HG02943 (cell line): ENCODE results near the gene UBE2G2.

Source experiments
- ATAC-seq: cut with Tn5 transposase; IDR thresholded peaks from one replicate; pipeline ENCODE4 v1.9.1; 2021; ENCODE audit warnings: mild to moderate bottlenecking, low read depth, moderate library complexity; ENCODE audit not compliant: unreplicated experiment

The UBE2G2 gene

DNA sequence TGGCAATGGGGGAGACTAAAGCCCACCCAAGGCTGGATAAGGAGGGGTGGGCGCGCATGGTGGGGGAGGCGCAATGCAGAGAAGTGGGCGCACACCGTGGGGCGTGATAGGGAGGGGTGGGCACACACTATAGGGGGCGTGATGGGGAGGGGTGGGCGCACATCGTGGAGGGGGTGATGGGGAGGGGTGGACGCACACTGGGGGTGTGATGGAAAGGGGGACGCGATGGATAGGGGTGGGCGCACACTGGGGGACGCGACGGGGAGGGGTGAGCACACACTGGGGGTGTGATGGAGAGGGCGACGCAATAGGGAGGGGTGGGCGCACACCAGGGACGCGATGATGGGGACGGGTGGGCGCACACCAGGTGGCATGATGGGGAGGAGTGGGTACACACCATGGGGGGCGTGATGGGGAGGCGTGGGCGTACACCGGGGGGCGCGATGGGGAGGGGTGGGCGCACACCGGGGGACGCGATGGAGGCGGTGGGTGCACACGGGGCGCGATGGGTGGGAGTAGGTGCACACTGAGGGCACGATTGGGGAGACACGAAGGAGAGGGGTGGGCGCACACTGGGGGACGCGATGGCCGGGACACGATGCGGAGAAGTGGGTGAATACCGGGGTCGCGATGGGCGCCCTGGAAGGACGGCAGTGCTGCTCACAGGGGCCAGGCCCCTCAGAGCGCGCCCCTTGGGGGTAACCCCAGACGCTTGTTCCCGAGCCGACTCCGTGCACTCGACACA, 15.3 kb upstream of the UBE2G2 start:
- no peak for ATAC-seq

DNA sequence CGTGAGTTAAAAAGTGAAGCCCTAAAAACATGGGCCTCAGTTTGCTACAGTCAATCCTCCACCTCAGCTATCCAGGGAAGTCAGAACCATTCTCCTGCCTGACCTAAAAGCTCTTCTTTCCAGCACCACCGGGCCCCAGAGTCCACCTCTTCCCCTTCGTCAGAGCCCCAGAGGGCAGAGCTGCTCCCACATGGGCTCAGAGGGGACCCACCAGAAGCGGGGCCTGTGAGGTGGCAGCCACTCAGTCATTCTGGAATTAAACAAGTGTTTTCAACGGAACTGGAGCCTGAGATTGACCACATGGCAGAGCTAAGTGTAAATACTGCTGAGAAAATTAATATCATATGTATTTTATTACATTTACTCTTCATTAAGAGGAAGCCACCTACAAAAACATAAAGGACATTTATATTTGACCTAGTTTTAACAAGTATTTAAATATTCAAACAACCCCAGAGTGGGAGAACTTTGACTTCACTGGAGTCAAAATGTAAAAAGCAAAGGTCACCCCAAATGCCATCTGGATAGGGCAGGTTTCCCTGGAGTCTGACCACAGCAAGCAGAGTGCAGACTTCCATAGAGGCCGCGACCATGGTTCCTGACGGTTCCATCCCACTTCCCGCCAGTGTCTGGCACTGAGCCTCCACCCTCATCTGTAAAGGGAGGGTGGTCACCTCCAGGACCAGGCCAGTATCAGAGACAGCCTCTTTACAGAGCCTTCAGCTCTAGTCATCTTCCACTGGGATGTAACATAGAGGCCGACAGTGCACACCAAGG, 14.4 kb upstream of the UBE2G2 start:
- ATAC-seq, result no peak

DNA sequence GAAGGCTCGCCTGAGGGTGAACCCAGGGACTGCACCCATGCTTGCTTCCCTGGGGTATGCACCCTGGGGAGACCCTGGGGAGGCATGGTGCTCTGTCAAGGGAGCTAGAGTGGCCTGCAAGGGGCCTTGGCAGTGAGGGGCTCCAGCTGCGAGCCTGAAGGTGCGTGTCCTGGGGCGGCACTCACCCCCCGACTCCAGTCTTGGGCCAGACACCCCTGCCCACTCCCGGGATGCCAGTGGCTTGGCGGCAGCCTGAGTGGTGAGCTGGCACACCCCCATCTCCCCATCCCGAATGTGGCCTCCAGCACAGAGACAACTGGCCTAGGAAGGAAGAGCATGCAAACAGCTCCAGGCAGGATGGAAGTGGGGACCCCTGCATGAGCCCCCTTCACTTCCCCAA, 13.6 kb upstream of the UBE2G2 start:
- no peak for ATAC-seq

DNA sequence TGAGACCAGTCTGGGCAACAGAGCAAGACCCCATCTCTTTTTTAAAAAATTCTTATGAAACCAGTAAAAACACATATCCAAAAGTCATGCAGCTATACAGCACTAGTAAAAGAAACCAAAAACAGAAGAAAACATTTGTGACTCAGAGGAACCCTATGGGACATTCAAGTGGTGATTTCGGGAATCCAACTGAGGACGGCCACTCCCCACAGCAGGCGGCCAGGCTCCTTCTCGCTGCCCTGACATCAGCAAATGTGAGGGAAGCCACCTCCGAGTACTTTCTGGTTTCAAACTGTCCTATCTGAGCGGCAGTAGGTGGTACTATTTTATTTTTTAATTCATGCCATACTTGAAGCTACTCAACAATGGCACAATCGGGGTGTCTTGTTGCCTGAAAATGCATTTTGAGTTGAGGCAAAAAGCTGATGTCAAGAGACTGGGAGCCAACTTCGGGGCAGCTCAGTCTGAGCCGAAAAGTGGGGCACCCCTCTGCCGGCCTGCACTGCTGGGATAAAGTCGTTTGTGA, 12.9 kb upstream of the UBE2G2 start:
- no peak for ATAC-seq

DNA sequence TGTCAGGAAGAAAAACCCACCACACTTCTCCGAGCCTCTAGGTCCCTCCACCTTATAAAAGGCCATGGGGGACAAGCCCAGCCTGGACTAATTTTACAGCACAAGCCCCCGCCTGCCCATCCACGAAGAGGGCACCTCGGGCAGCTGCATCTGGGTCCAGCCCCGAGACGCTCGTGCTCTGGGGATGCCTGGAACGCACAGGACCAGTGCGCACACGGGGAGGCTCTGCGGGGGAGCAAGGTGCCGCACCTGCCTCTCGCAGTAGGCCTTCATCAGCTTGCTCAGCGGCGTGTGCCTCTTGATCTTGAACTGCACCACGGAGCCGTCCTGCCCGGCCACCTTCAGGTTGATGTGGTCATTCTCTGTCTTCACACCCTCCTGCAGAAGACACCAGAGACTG, 12.1 kb upstream of the UBE2G2 start:
- no peak for ATAC-seq

DNA sequence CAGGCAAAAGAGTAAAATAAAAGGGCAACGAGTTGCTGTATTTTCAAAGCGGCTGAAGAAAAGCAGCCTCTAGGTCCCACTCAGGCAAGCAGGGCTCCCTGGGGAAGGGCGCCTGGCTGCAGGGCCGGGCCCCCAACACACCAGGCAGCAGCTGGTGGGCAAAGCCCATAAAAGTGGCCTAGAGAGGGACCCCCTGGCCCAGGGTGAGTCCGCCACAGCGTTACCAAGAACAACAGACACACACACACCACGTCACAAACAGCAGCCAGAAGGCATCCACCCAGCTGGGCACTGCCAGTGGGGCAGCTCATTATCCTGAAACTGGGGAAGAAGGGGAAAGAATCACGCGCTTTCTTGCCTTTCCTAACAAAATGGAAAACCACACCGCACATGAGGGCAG, 11.5 kb upstream of the UBE2G2 start:
- ATAC-seq, result no peak

DNA sequence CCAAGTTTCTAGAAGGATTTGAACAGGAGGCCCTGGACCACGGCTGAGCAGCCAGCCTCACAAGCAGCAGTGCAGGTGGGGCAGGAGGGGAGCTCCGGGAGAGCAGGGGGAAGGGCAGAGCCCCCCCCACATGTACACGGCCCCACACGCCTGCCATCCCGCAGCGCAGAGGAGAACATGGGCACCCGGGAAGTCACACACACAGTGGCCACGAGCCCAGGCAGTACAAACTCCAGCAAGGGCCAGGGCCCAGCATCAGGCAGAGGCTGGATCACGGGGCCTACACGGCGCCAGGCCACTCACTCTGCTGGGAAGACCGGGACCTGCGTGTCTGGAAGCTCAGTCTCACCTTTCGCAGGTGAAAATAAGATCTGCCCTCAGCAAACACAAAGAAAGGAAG, 11.0 kb upstream of the UBE2G2 start:
- no peak for ATAC-seq

DNA sequence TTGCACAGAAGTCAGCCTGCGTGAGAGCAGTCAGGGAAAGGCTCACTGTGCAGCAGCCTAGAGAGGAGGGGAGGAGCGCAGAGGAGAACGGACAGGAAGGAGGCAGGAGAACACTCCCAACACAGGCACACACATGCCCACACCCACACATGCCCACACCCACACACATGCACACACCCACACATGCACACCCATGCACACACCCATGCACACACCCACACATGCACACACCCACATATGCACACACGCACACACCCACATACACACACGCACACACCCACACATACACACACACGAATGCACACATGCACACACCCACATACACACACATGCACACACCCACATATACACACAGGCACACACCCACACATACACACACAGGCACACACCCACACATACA, 9.2 kb upstream of the UBE2G2 start:
- no peak for ATAC-seq

DNA sequence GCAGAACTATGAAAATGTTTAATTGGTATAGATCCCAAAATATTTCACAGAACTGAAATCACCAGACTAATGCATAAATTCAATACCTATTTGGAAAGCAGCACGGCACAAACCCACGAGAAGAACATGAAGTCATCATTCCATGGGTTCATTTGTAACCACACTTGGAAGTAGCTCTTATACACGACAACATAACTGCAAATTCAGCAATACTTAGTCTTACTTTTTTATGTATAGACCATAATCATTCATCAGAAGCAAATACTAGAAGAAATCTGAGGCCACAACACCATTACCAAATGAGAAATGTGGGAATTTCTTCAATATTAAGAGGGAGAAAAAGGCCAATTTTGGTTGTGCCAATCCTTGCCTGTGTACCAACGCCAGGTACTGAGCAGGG, 4.2 kb upstream of the UBE2G2 start:
- no peak for ATAC-seq

DNA sequence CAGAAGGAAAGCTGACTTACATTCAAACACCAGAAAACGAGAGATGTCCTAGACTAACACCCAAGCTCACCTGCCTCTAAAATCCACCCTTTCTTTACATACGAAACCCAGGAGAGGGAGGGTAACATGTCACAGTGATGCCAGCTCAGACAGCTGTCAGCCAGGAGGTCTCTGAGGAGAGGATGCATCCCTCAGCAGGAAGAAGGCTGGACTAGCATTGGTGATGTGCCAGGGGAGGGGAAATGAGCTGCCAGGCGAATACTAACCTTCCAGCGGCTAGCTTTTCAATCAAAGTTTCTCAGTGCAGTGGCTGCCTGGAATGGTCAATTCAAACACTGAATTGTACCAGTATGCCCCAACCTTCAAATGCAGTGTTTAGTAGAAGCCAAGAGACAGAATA, 3.6 kb upstream of the UBE2G2 start:
- ATAC-seq, result no peak

DNA sequence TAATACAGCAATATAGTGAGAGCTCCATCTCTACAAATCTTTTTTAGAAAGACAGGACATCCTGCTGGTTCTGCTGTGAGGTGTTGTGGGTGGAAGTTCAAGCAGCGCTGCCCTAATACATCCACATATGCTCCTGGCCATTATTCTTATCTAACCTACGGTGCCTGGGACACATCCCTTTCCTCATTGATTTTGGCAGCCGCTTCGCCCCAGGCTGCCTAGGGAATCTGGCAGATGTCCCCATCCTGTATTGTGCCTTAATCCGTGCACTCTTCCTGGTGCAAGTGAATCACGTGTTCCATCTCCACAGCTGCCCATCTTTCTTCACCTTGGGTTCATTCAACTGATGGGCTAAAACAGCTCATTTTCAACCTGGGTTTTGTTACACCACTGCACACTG, 3.1 kb upstream of the UBE2G2 start:
- ATAC-seq, result no peak

DNA sequence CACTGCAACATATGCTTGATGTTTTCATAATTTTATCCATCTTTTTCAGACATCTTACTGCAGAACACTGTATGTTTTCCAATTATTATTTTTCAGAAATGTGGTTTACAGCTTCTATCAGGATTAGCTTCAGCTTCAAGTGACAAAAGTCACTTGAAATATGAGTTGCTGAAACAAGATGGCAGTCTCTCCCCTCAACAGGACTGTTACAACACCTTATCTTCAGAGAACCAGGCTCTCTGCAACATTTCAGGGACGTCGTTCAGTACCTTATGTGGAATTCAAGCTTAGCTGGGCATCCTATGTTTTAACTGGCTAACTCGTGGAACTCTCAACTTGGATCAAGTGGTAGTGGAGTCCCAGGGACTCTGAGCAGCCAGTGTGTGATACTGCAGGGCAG, 2.0 kb upstream of the UBE2G2 start:
- ATAC-seq, result no peak

DNA sequence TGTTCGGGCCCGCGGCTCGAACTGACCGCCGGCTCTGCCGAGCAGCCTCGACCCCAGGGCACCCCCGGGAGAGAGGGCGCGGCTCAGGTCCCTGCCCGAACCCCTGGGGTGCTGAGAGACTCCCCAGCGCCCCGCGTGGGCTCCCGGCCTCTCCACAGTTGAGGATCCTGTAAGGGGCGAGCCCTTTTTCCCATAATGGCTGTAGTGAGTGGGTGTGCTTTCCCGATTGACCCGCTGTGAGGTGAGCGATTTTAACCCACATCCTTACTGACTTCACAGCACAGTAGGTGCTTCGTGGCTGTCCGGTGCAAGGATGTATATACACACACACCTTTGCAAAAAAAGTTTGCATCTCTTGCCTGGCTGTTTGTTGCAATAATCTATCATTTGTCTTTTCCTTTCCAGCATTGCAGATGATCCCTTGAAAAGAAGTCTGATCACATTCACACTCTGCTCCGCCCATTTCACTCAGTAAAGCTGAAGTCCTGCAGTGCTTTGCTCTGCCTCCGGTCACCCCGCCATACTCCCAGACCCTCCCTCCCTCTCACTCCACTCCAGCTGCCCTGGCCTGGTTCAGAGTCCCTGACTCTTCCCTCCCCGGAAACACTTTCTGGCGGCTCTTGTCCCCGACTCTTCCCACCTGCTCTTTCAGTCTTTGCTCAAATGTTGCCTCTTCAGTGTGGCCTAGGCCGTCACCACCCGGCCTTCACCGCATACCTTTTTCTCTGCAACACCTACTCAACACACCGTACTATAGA, 955 bp upstream of the UBE2G2 start:
- no peak for ATAC-seq

DNA sequence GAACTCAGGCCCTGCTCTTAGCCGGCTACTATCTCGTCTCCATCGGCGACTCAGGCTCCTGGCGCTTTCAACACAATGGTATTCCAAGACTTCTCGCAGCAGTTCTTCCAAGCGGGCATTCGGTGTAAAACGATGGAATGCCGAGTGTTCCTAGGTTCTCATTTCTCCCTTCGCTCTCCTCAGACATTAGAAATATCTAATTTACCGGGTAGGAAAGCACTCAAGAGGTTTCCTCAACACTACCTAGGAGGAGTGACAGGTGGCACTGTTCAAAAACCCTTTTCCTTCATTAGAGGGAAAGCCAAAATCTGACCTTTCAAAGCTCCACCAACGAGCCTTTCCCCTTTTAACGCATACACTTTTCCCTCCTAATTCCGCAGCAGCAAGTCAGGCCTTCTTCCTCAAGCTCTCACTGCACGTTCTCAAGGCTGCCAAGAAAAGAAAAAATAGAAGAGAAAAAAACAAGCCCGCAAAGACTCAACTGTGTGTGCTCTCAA, 601 bp downstream of the UBE2G2 start:
- ATAC-seq, result no peak

DNA sequence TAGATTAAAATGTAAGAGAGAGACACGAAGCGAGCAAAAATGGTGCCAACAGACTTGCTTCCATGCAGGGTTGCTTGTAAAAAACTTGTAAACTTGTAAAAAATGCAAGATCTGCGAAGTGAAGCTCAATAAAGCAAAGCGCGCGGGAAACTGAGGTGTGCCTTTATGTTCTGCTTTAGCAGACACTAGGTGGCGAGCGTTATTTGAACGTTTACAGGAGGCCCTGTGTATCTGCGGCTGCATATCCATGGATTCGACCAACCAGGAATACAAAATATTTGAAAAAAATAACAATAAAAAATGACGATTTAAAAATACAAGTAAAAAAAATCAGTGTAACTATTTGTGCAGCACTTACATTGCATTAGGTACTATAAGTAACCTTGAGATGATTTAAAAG, 1.5 kb downstream of the UBE2G2 start:
- ATAC-seq, result no peak

DNA sequence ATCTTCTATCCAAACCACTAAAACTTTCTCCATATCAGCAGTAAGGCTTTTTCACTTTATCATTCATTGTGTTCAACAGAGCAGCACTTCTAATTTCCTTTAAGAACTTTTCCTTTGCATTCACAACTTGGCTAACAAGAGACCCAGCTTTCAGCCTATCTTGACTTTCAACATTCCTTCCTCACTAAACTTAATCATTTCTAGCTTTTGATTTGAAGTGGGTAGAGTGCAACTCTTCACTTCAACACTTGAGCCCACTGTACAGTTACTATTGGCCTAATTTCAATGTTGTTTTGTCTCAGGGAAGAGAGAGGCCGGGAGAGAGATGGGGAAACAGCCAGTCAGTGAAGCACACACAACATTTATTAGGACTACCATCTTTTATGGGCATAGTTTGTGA, 2.0 kb downstream of the UBE2G2 start:
- ATAC-seq, result no peak

DNA sequence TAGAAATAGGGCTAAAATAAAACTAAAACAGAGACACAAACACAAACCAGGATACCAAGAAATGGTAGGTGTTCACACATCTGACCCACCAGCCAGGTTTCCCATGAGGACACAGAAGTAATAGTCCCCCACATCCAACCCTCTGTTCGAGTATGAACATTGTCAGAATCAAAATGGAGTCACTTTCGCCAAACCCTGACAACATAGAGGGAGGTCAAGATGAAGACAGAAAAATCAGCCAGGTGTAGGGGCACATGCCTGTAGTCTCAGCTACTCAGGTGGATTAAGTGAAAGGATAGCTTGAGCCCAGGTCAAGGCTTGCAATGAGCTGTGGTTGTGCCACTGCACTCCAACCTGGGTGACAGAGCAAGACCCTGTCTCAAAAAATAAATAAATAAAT, 3.8 kb downstream of the UBE2G2 start:
- no peak for ATAC-seq

DNA sequence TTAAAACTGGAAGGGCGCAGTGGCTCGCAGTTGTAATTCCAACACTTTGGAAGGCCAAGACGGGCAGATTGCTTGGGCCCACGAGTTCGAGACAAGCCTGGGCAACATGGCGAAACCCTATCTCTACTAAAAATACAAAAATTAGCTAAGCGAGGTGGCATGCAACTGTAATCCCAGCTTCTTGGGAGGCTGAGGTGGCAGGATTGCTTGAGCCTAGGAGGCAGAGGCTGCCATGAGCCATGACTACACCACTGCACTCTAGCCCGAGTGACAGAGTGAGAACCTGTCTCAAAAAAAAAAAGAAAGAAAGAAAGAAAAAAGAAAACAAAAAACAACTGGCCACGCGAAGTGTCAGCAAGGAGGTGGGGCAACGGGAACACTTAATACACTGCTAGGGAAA, 6.3 kb downstream of the UBE2G2 start:
- ATAC-seq, result no peak

DNA sequence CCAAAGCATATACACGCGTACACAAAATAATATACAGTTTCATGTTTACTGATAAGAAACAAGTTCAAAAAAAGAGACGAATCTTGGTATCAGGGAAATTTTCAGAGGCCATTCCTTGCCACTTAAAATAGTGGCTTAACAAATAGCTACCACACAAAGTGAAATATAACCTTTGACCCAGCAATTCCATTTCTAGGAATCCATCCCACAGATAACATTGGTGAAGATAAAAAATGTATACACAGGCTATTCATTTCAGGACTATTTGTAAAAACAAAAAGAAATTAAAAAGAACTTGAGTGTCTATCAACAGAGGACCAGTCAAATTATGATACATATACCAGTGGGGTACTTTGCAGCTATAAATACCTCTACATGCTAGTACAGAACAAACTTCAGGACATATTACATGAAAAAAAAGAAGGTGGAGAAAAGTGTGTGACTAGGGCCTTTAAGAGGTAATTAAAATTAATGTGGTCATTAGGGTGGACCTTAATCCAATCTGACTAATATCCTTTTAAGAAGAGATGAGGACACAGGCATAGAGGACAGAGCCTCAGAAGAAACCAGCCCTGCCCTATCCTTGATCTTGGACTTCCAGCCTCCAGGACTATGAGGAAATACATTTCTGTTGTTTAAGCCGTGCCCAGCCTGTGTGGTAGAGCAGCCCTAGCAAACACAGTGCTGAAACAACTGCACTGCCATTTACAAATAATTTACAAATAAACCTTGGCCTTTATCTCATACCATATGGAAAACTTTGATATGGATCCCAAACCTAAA, 7.8 kb downstream of the UBE2G2 start:
- no peak for ATAC-seq
